ENCODE results near the gene MAP3K1. TPM values are rescaled to one million over a fixed set of nuclear protein-coding genes. Genes with fewer than 3 reads are reported as not detected.
"Not testable (repeated sequence)": the region's sequence is repeated elsewhere in the genome, so short reads cannot be mapped to it uniquely, and the experiment has no call there.

MAP3K1 gene
- total RNA-seq, 2 donors from 2014 or later: 31.7 to 40.6 TPM

- Histone ChIP-seq H3K36me3 (no peaks in the 10 kb centered on the region), H3K27ac (no peak overlapping the region), H3K4me3 (no peak overlapping the region), H3K9me3 (no peaks in the 10 kb centered on the region), H3K4me1 (replicated peaks) (no peaks in the 10 kb centered on the region), H3K27me3 (replicated peaks; ENCODE audit: insufficient read depth) (no peaks in the 10 kb centered on the region)
- WGBS: 65% methylated on average over 3 of the region's 3 CpGs
- intact Hi-C loops (cut with DNase I): no loop called here
- TF ChIP-seq CTCF (IDR thresholded peaks at IDR 0.05): no peak
- TF ChIP-seq POLR2A (IDR thresholded peaks at IDR 0.05): no peak
- no peak for TF ChIP-seq POLR2AphosphoS5 (IDR thresholded peaks at IDR 0.05)
- no peak for DNase-seq (ENCODE audit: low spot score)
Measured at GRCh38 chr5:56774957-56775356, 40.4 kb upstream of the MAP3K1 start.

GRCh38 chr5:56776212-56776846, 39.0 kb upstream of the MAP3K1 start:
- H3K4me1 ChIP-seq (replicated peaks); H3K36me3 ChIP-seq; DNase-seq (ENCODE audit: low spot score); H3K4me3 ChIP-seq; intact Hi-C loops (cut with DNase I); H3K27ac ChIP-seq; H3K27me3 ChIP-seq (replicated peaks; ENCODE audit: insufficient read depth); H3K9me3 ChIP-seq: not testable (repeated sequence)
- 57% methylated on average over 2 of the region's 2 CpGs for WGBS

- Histone ChIP-seq H3K4me3 (no peak overlapping the region), H3K4me1 (replicated peaks) (no peaks in the 10 kb centered on the region), H3K27ac (no peak overlapping the region), H3K36me3 (no peaks in the 10 kb centered on the region), H3K27me3 (replicated peaks; ENCODE audit: insufficient read depth) (no peaks in the 10 kb centered on the region), H3K9me3 (no peaks in the 10 kb centered on the region)
- 85% methylated on average over 2 of the region's 2 CpGs for WGBS
- TF ChIP-seq POLR2AphosphoS5 (IDR thresholded peaks at IDR 0.05) (no peak), POLR2A (IDR thresholded peaks at IDR 0.05) (no peak), CTCF (IDR thresholded peaks at IDR 0.05) (no peak)
- intact Hi-C loops (cut with DNase I): no loop called here
- no peak for DNase-seq (ENCODE audit: low spot score)
Measured at GRCh38 chr5:56783261-56783660, 32.1 kb upstream of the MAP3K1 start.

- no peaks in the 10 kb centered on the region for H3K4me1 ChIP-seq (replicated peaks)
- no peak overlapping the region for H3K4me3 ChIP-seq
- intact Hi-C loops (cut with DNase I): no loop called here
- 92% methylated on average over 2 of the region's 2 CpGs for WGBS
- TF ChIP-seq POLR2AphosphoS5 (IDR thresholded peaks at IDR 0.05) (no peak), CTCF (IDR thresholded peaks at IDR 0.05) (no peak), POLR2A (IDR thresholded peaks at IDR 0.05) (no peak)
- DNase-seq (ENCODE audit: low spot score): no peak
- H3K27me3 ChIP-seq (replicated peaks; ENCODE audit: insufficient read depth): no peaks in the 10 kb centered on the region
- no peaks in the 10 kb centered on the region for H3K36me3 ChIP-seq
- no peaks in the 10 kb centered on the region for H3K9me3 ChIP-seq
- H3K27ac ChIP-seq: no peak overlapping the region
Measured at GRCh38 chr5:56786346-56786745, 29.0 kb upstream of the MAP3K1 start.

DNA sequence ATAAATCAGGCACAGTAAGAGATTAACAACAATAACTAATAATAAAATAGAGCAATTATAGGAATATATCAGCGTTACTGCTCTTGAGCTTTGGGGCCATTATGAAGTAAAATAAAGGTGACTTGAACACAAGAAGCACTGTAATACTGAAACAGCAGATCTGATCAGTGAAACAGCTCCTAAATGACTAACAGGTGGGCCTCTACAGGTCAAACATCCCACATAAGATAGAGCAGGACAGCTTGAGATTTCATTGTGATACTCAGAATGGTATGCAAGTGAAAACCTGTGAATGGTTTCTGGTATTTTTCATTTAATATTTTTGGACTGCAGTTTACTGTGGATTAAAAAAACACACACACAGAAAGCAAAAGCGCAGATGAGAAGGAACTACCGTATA, 24.0 kb upstream of the MAP3K1 start:
- H3K9me3 ChIP-seq: no peaks in the 10 kb centered on the region
- H3K4me3 ChIP-seq: no peak overlapping the region
- DNase-seq (ENCODE audit: low spot score): no peak
- no peak for TF ChIP-seq POLR2A (IDR thresholded peaks at IDR 0.05)
- no peak for TF ChIP-seq POLR2AphosphoS5 (IDR thresholded peaks at IDR 0.05)
- no peak for TF ChIP-seq CTCF (IDR thresholded peaks at IDR 0.05)
- H3K27me3 ChIP-seq (replicated peaks; ENCODE audit: insufficient read depth): no peaks in the 10 kb centered on the region
- H3K4me1 ChIP-seq (replicated peaks): no peaks in the 10 kb centered on the region
- no peaks in the 10 kb centered on the region for H3K36me3 ChIP-seq
- H3K27ac ChIP-seq: no peak overlapping the region
- intact Hi-C loops (cut with DNase I): no loop called here
- 91% methylated on average over 3 of the region's 3 CpGs for WGBS

Data from prostate gland (tissue), 2 donors.